Naive thymus-derived CD8-positive, alpha-beta T cell (primary cell): ENCODE data around the gene MAGEA9B. TPM values are rescaled to one million over a fixed set of nuclear protein-coding genes. Genes with fewer than 3 reads are reported as not detected.
"Not testable (repeated sequence)": the region's sequence is repeated elsewhere in the genome, so short reads cannot be mapped to it uniquely, and the experiment has no call there.

Experiments used
- ATAC-seq, 2 donors: fragments of 150-1000 bp; cut with Tn5 transposase in 1 of 2; sonication (Bioruptor Pico), chemical (Tn5 transposase) in 1 of 2; 1 replicate in 1 of 2; 2 replicates in 1 of 2; pipeline ENCODE4 v1.10.0; 2021; ENCODE audit warnings: mild to moderate bottlenecking in 2 of 2, moderate library complexity in 2 of 2
- POLR2A ChIA-PET: fragments of 350-600 bp; sonication (Branson Sonifier 250); formaldehyde crosslinking; loops from one replicate; lab custom pipeline; 2021; ENCODE audit warnings: antibody characterized with exemption; lab: Charles Lee
- DNase-seq, 10 donors: peaks; one replicate each; pipeline versions ENCODE4 v3.0.0 to v3.0.0-alpha.2; 2020 to 2022
- H3K27ac Mint-ChIP-seq, 10 donors: one replicate each; pipeline ENCODE4 v1.8.0; 2020 to 2022; ENCODE audit warnings: mild to moderate bottlenecking in 10 of 10, mixed read lengths in 10 of 10, moderate library complexity in 4 of 10, inconsistent platforms in 1 of 10
- H3K27me3 Mint-ChIP-seq, 5 donors: one replicate each; pipeline ENCODE4 v1.8.0; 2021 to 2022; ENCODE audit warnings: mixed read lengths in 5 of 5
- H3K36me3 Mint-ChIP-seq, 3 donors: one replicate each; pipeline ENCODE4 v1.8.0; 2020 to 2022; ENCODE audit warnings: mixed read lengths in 3 of 3, mild to moderate bottlenecking in 2 of 3, inconsistent platforms in 1 of 3
- H3K4me1 Mint-ChIP-seq, 4 donors: one replicate each; pipeline ENCODE4 v1.8.0; 2021 to 2022; ENCODE audit warnings: mixed read lengths in 4 of 4
- H3K4me3 Mint-ChIP-seq, 10 donors: one replicate each; pipeline ENCODE4 v1.8.0; 2020 to 2022; ENCODE audit warnings: mild to moderate bottlenecking in 10 of 10, mixed read lengths in 10 of 10, moderate library complexity in 6 of 10, inconsistent platforms in 1 of 10
- H3K9me3 Mint-ChIP-seq, 9 donors: one replicate each; pipeline ENCODE4 v1.8.0; 2020 to 2022; ENCODE audit warnings: mixed read lengths in 9 of 9, mild to moderate bottlenecking in 3 of 9, inconsistent platforms in 1 of 9, moderate library complexity in 1 of 9
- polyA plus RNA-seq, 3 donors: library from polyadenylated mRNA; unstranded; fragments of 300-500 nt; fragmentation: Illumina TruSeq; gene quantifications; one replicate each; pipeline ENCODE4 v1.2.3, GENCODE V29; 2021
- total RNA-seq, 8 experiments: library from RNA in 2 of 8; stranded (reverse) in 2 of 8; gene quantifications; one replicate each; pipeline ENCODE4 v1.2.3 and lab custom pipeline; 2021 to 2026

MAGEA9B gene
- total and polyA plus RNA-seq, 5 experiments from 2014 or later: not detected

- no peak for DNase-seq
- no peak overlapping the region for H3K4me3 Mint-ChIP-seq
- H3K9me3 Mint-ChIP-seq: no peaks in the 10 kb centered on the region
- POLR2A ChIA-PET: no interaction called here
- H3K36me3 Mint-ChIP-seq: no peaks in the 10 kb centered on the region
- peaks cover 0 to 5% (median 4%) of the 10 kb centered on the region in 5 donors for H3K27me3 Mint-ChIP-seq
- no peak overlapping the region for H3K27ac Mint-ChIP-seq
- H3K4me1 Mint-ChIP-seq: no peaks in the 10 kb centered on the region
- ATAC-seq: no peak
Observed at GRCh38 chrX:149567621-149568417, 19.4 kb downstream of the MAGEA9B start.

- Mint-ChIP-seq H3K4me3 (no peak overlapping the region), H3K27ac (peak overlapping the region in 1 of 10 donors; percentile 59), H3K27me3 (peaks cover 0 to 4% (median 0%) of the 10 kb centered on the region in 5 donors), H3K4me1 (no peaks in the 10 kb centered on the region), H3K9me3 (no peaks in the 10 kb centered on the region), H3K36me3 (no peaks in the 10 kb centered on the region)
- ATAC-seq (no peak), DNase-seq (no peak)
- POLR2A ChIA-PET: no interaction called here
Observed at GRCh38 chrX:149563359-149563758, 23.9 kb downstream of the MAGEA9B start.

GRCh38 chrX:149555251-149555650 is 32.0 kb downstream of the MAGEA9B start:
- H3K4me3 Mint-ChIP-seq, H3K27me3 Mint-ChIP-seq, POLR2A ChIA-PET, H3K9me3 Mint-ChIP-seq, H3K27ac Mint-ChIP-seq, H3K36me3 Mint-ChIP-seq, H3K4me1 Mint-ChIP-seq, ATAC-seq, DNase-seq: not testable (repeated sequence)

- H3K4me1 Mint-ChIP-seq, DNase-seq, H3K27ac Mint-ChIP-seq, H3K4me3 Mint-ChIP-seq, H3K27me3 Mint-ChIP-seq, ATAC-seq, H3K9me3 Mint-ChIP-seq, POLR2A ChIA-PET, H3K36me3 Mint-ChIP-seq: not testable (repeated sequence)
Observed at GRCh38 chrX:149551939-149552248, 35.4 kb downstream of the MAGEA9B start.

GRCh38 chrX:149551245-149551938 is 35.9 kb downstream of the MAGEA9B start:
- not testable (repeated sequence) for H3K9me3 Mint-ChIP-seq

GRCh38 chrX:149550454-149550853 is 36.8 kb downstream of the MAGEA9B start:
- H3K36me3 Mint-ChIP-seq, H3K9me3 Mint-ChIP-seq, POLR2A ChIA-PET, H3K27me3 Mint-ChIP-seq, DNase-seq, H3K4me3 Mint-ChIP-seq, ATAC-seq, H3K4me1 Mint-ChIP-seq: not testable (repeated sequence)
- peak overlapping the region in 2 of 10 donors; percentile 31 to 44 for H3K27ac Mint-ChIP-seq

More at GRCh38 chrX:149551245-149551938, 35.9 kb downstream of the MAGEA9B start:
- DNase-seq, ATAC-seq, POLR2A ChIA-PET, H3K27me3 Mint-ChIP-seq, H3K4me3 Mint-ChIP-seq, H3K27ac Mint-ChIP-seq, H3K36me3 Mint-ChIP-seq, H3K4me1 Mint-ChIP-seq: not testable (repeated sequence)

- DNase-seq, H3K27me3 Mint-ChIP-seq, ATAC-seq, H3K4me3 Mint-ChIP-seq, H3K36me3 Mint-ChIP-seq, H3K9me3 Mint-ChIP-seq, H3K4me1 Mint-ChIP-seq, POLR2A ChIA-PET: not testable (repeated sequence)
- H3K27ac Mint-ChIP-seq: peak within 1 kb of the TSS in 2 of 10 donors; percentile 31 to 44
Observed at GRCh38 chrX:149549701-149550100, 37.6 kb downstream of the MAGEA9B start, which contains the start of gene HSFX3. Gene HSFX3 (minus strand): TSS chrX:149549924. CDS start chrX:149549852, 72 bp downstream.

GRCh38 chrX:149547782-149548181 is 39.5 kb downstream of the MAGEA9B start:
- DNase-seq, ATAC-seq, POLR2A ChIA-PET, H3K4me1 Mint-ChIP-seq, H3K27me3 Mint-ChIP-seq, H3K9me3 Mint-ChIP-seq, H3K27ac Mint-ChIP-seq, H3K4me3 Mint-ChIP-seq: not testable (repeated sequence)
- peaks cover 0 to 11% (median 0%) of the 10 kb centered on the region in 3 donors for H3K36me3 Mint-ChIP-seq

- peaks cover 0 to 11% (median 0%) of the 10 kb centered on the region in 3 donors for H3K36me3 Mint-ChIP-seq
- not testable (repeated sequence) for H3K9me3 Mint-ChIP-seq, H3K4me3 Mint-ChIP-seq
Observed at GRCh38 chrX:149546962-149547361, 40.3 kb downstream of the MAGEA9B start.

GRCh38 chrX:149545545-149546543 is 41.4 kb downstream of the MAGEA9B start:
- H3K4me1 Mint-ChIP-seq, H3K4me3 Mint-ChIP-seq, H3K9me3 Mint-ChIP-seq, H3K27me3 Mint-ChIP-seq, POLR2A ChIA-PET, ATAC-seq, DNase-seq: not testable (repeated sequence)
- H3K27ac Mint-ChIP-seq: peak overlapping the region in 1 of 10 donors; percentile 49
- H3K36me3 Mint-ChIP-seq: peaks cover 0 to 11% (median 0%) of the 10 kb centered on the region in 3 donors

More at GRCh38 chrX:149546962-149547361, 40.3 kb downstream of the MAGEA9B start:
- POLR2A ChIA-PET, H3K4me1 Mint-ChIP-seq, DNase-seq, H3K27ac Mint-ChIP-seq, H3K27me3 Mint-ChIP-seq, ATAC-seq: not testable (repeated sequence)

- H3K9me3 Mint-ChIP-seq: no peaks in the 10 kb centered on the region
- H3K36me3 Mint-ChIP-seq: peaks cover 0 to 11% (median 0%) of the 10 kb centered on the region in 3 donors
- peaks cover 0 to 13% (median 7%) of the 10 kb centered on the region in 4 donors for H3K4me1 Mint-ChIP-seq
- ATAC-seq (no peak), DNase-seq (no peak)
- POLR2A ChIA-PET: interaction anchor here (3.2 to 3.5 kb wide), 2 partner anchors 37 to 398 kb away, joined by 41 read pairs; partner anchors contain the start of genes EOLA2 and IDS
- H3K27ac Mint-ChIP-seq: peak overlapping the region; percentile 75 to 100 (median 100)
- no peaks in the 10 kb centered on the region for H3K27me3 Mint-ChIP-seq
- peak overlapping the region; percentile 77 to 99 (median 95) for H3K4me3 Mint-ChIP-seq
Observed at GRCh38 chrX:149541521-149542047, 45.7 kb downstream of the MAGEA9B start.
